ENCODE results near the gene EMID1. TPM values are rescaled to one million over a fixed set of nuclear protein-coding genes. Genes with fewer than 3 reads are reported as not detected.

Gene EMID1
- total RNA-seq, 1 experiment from 2014 or later, result 5.4 TPM

DNA sequence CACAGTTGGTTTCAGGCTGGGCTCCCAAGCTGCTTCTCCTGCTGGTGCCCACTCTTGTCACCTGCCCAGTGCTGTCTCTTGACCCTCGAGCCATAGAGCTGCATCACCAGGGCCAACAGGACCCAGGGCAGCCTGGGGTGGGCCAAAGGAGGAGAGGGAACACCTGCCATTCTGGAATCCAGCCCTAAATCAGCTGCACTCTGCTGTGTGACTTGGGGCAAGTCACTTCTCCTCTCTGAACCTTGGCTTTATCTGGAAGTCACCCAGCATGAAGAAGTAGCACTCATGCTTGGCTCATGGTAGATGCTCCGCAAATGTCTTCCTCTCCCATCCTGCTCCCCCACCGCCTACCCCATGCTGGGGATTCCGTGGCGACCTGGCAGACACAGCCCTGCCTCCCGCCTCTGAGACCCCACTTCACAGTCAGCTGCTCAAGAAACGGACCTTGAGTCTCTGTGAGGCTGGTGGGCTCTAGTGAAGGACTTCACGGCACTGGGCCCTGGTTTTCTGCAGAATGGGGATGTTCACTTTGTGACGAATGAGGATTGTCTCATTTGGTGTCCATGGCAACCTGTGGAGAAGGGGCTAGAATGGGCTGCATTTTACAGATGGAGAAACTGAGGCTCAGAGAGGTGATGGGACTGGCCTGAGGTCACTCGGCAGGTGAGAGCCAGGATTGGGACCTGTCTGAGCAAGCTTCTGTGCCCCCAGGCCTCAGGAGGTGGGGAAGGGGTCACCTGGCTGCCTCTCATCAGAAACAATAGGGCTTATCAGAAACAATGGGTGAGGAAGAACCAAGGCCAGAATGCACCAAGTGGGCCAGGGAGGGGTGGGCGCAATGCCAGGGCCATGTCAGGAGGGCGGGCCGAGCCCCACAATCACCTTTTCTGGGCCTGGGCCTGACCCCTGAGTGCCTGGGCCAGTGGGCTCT is 12.4 kb downstream of the EMID1 start:
- H3K79me2 ChIP-seq (ENCODE audit: insufficient read depth, low read length), result no peaks in the 10 kb centered on the region
- 0 out of 2 replicates have a peak, but pooled peaks cover 3% of the 10 kb centered on the region for H3K27me3 Mint-ChIP-seq (ENCODE audit: low read depth)
- no peak overlapping the region for H2AFZ ChIP-seq (ENCODE audit: low read length)
- H3K27me3 ChIP-seq (ENCODE audit: insufficient read depth, low read length), result no peaks in the 10 kb centered on the region
- no peaks in the 10 kb centered on the region; a peak in 1 of 5 replicates for H3K9me3 Mint-ChIP-seq
- no peaks in the 10 kb centered on the region for H3K79me1 ChIP-seq (ENCODE audit: insufficient read depth, low read depth, low read length, poor library complexity, severe bottlenecking)
- H4K5ac ChIP-seq (ENCODE audit: insufficient read length, low read depth, low read length), result no peak overlapping the region
- no peaks in the 10 kb centered on the region for H4K20me1 ChIP-seq (ENCODE audit: control insufficient read depth, insufficient read depth, insufficient read length)
- DNase-seq, result peak; percentile 25
- no peak overlapping the region for H3K27ac ChIP-seq (ENCODE audit: insufficient read length, low read depth, low read length)
- TF ChIP-seq, protein P1, sequence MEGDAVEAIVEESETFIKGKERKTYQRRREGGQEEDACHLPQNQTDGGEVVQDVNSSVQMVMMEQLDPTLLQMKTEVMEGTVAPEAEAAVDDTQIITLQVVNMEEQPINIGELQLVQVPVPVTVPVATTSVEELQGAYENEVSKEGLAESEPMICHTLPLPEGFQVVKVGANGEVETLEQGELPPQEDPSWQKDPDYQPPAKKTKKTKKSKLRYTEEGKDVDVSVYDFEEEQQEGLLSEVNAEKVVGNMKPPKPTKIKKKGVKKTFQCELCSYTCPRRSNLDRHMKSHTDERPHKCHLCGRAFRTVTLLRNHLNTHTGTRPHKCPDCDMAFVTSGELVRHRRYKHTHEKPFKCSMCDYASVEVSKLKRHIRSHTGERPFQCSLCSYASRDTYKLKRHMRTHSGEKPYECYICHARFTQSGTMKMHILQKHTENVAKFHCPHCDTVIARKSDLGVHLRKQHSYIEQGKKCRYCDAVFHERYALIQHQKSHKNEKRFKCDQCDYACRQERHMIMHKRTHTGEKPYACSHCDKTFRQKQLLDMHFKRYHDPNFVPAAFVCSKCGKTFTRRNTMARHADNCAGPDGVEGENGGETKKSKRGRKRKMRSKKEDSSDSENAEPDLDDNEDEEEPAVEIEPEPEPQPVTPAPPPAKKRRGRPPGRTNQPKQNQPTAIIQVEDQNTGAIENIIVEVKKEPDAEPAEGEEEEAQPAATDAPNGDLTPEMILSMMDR (conservative IDR thresholded peaks at IDR 0.05), result no peak
- H4K8ac ChIP-seq (replicated peaks; ENCODE audit: insufficient read length, low read depth, low read length), result no peak overlapping the region
- H3K4me1 ChIP-seq (ENCODE audit: insufficient read depth, low read length), result peaks cover 3% of the 10 kb centered on the region; the same call in 1 of the 2 replicates
- H3K18ac ChIP-seq (ENCODE audit: insufficient read length, low read depth, low read length), result no peak overlapping the region
- no peak overlapping the region for H3K4me2 ChIP-seq (ENCODE audit: insufficient read depth, insufficient read length, low read length)
- no peak overlapping the region for H3K14ac ChIP-seq (ENCODE audit: insufficient read depth, low read length)
- H2BK5ac ChIP-seq (ENCODE audit: insufficient read length, low read length), result no peak overlapping the region
- H3K4me1 Mint-ChIP-seq, result peaks cover 31 to 45% of the 10 kb centered on the region in 2 experiments
- H3K4ac ChIP-seq (ENCODE audit: low read depth, low read length), result no peak overlapping the region
- H3K9ac ChIP-seq (ENCODE audit: extremely low read depth, insufficient read length, low read length), result no peak overlapping the region
- H2BK120ac ChIP-seq (ENCODE audit: low read depth, low read length, poor library complexity, severe bottlenecking), result no peak overlapping the region
- H2BK12ac ChIP-seq (ENCODE audit: insufficient read length, low read depth, low read length), result no peak overlapping the region
- H3K23ac ChIP-seq (ENCODE audit: insufficient read length, low read depth, low read length), result no peak overlapping the region
- no peaks in the 10 kb centered on the region for H3K36me3 Mint-ChIP-seq (ENCODE audit: insufficient read depth in 1 of 3, low read depth in 3 of 3)
- WGBS (ENCODE audit: extremely low coverage, insufficient read length, low lambda C conversion rate), result no CpG with 5 or more reads among the region's 13 CpGs
- H3K27ac Mint-ChIP-seq, result peak overlapping the region in 2 of 3 experiments; percentile 40 to 75; a peak in 1 of 7 replicates
- H3K9me3 ChIP-seq (ENCODE audit: control insufficient read depth, low read depth, low read length), result no peaks in the 10 kb centered on the region
- no peak overlapping the region for H2BK20ac ChIP-seq (ENCODE audit: low read depth, low read length, poor library complexity, severe bottlenecking)
- H3K56ac ChIP-seq (ENCODE audit: insufficient read length, low read depth, low read length), result no peak overlapping the region
- H3K4me3 Mint-ChIP-seq, result no peak overlapping the region
- no peak overlapping the region for H2AK5ac ChIP-seq (ENCODE audit: insufficient read length, low read length)
- H4K91ac ChIP-seq (ENCODE audit: insufficient read length, low read depth, low read length), result no peak overlapping the region
- no peak overlapping the region for H2BK15ac ChIP-seq (ENCODE audit: low read depth, low read length)
- no peak overlapping the region for H3T11ph ChIP-seq (ENCODE audit: low read length)
- H3K23me2 ChIP-seq (ENCODE audit: insufficient read length, low read depth, low read length, poor library complexity, severe bottlenecking), result no peaks in the 10 kb centered on the region

All from H9 (cell line).